Mononuclear cell (primary cell): ENCODE results near the gene UFL1. TPM values are rescaled to one million over a fixed set of nuclear protein-coding genes. Genes with fewer than 3 reads are reported as not detected.
"Not testable (repeated sequence)": the region's sequence is repeated elsewhere in the genome, so short reads cannot be mapped to it uniquely, and the experiment has no call there.

Source experiments
- H3K27me3 ChIP-seq: 2 replicates; pipeline ENCODE4 v1.6.0; 2011; ENCODE audit warnings: low read length, control low read depth; ENCODE audit not compliant: insufficient read depth
- H3K4me1 ChIP-seq: 2 replicates; pipeline ENCODE4 v1.5.1; 2011; ENCODE audit warnings: mild to moderate bottlenecking, low read length, control low read depth; ENCODE audit not compliant: insufficient read depth
- H3K4me3 ChIP-seq: 2 replicates; pipeline ENCODE4 v1.5.1; 2011; ENCODE audit warnings: mild to moderate bottlenecking, low read length, moderate library complexity
- H3K9me3 ChIP-seq: 2 replicates; pipeline ENCODE4 v1.5.1; 2011; ENCODE audit warnings: low read depth, mild to moderate bottlenecking, control low read depth, low read length
- total RNA-seq: library from RNA; depleted of rRNA; stranded (reverse); fragments of >200 nt; gene quantifications from one replicate; pipeline ENCODE4 v1.2.3, GENCODE V29; 2012

Gene UFL1
- total RNA-seq: 24.9 TPM

DNA sequence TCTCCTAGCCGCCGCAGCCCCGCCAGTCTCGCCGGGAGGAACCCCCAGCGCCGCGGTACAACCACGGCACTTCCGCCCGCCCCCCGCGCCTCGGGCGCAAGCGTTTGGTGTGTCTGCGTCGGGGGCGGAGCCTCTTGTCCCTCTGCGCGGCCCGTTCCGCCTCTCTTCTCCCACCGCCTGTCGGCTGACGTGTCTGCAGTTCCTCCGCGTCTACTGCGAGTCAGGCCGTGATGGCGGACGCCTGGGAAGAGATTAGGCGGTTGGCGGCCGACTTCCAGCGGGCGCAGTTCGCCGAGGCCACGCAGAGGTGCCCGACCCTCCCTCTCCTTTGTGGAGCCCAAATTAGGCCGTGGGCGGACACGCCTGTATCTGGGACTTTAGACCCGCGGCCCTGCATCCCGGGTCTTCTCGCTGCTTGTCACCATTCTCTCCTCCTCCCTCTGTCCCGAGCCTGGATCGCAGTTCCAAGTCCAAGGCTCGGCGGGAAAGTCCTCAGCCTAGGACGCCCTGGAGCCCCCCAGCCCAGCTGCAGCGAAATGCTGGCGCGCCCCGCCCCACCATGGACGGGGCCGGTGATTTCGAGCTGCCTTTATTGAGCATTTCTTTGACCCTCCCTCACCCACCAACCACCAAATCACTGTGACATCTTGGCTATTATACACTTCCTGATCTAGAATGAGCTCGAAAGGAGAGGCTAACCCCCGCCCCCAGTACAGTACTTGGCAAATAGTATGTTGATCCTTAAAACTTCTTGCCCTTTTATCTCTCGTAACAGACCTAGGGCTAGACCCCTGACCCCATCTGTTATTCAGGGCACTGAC lies at the start of gene UFL1:
Gene UFL1, plus strand, starts transcription at position 163 of the 821 bp plus-strand sequence. Its CDS starts 68 bp downstream, at position 231.
- Histone ChIP-seq H3K4me3 (peak within 1 kb of the TSS; percentile 89), H3K9me3 (no peaks in the 10 kb centered on the region), H3K27me3 (no peaks in the 10 kb centered on the region), H3K4me1 (peaks cover 11% of the 10 kb centered on the region)

DNA sequence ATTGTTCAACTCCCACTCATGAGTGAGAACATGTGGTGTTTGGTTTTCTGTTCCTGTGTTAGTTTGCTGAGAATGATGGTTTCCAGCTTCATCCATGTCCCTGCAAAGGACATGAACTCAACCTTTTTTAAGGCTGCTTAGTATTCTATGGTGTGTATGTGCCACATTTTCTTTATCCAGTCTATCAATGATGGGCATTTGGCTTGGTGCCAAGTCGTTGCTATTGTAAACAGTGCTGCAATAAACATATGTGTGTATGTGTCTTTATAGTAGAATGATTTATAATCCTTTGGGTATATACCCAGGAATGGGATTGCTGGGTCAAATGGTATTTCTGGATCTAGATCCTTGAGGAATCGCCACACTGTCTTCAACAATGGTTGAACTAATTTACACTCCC lies 49.3 kb upstream of the UFL1 start:
- H3K9me3 ChIP-seq, H3K4me1 ChIP-seq, H3K4me3 ChIP-seq, H3K27me3 ChIP-seq: not testable (repeated sequence)

DNA sequence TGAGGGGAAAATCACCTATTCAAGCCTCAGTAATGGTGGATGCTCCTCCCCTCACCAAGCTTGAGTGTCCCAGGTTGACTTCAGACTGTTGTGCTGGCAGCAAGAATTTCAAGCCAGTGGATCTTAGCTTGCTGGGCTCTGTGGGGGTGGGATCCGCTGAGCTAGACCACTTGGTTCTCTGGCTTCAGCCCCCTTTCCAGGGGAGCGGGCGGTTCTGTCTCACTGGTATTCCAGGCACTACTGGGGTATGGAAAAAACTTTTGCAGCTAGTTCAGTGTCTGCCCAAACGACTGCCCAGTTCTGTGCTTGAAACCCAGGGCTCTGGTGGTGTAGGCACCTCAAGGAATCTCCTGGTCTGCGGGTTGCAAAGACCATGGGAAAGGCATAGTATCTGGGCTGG lies 42.9 kb upstream of the UFL1 start:
- H3K27me3 ChIP-seq: no peaks in the 10 kb centered on the region
- no peaks in the 10 kb centered on the region for H3K9me3 ChIP-seq
- no peaks in the 10 kb centered on the region for H3K4me1 ChIP-seq
- no peak overlapping the region for H3K4me3 ChIP-seq

DNA sequence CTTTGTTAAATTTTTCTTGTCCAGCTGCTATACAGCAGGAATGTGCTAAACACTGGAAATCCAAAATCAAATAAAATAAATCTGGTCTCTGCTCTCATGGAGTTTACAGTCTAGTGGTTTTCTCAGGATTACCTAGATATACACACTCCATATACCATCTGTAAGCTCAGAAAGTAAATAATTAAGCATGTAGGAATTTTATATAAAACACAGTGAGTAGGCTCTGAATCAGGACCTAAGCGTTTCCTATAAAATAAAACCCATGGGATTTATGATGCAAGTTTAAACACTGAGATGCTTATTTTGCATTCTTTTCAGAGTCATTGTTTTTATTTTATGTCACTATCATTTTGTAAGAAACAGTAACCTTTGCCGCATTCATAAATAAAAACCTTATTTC lies 29.7 kb upstream of the UFL1 start:
- Histone ChIP-seq H3K4me1 (no peaks in the 10 kb centered on the region), H3K27me3 (no peaks in the 10 kb centered on the region), H3K9me3 (peaks cover 26% of the 10 kb centered on the region), H3K4me3 (no peak overlapping the region)

DNA sequence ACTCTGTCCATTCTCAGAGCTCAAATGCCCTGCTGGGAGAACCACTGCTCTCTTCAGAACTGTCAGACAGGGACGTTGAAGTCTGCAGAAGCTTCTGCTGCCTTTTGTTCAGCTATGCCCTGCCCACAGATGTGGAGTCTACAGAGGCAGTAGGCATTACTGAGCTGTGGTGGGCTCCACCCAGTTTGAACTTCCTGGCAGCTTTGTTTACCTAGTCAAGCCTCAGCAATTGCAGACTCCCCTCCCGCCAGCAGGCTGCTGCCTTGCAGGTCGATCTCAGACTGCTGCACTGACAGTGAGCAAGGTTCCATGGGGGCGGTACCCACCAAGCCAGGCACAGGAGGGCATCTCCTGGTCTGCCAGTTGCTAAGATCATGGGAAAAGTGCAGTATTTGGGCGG lies 21.8 kb upstream of the UFL1 start:
- Histone ChIP-seq H3K4me3 (no peak overlapping the region), H3K9me3 (peaks cover 10% of the 10 kb centered on the region), H3K4me1 (peaks cover 8% of the 10 kb centered on the region), H3K27me3 (no peaks in the 10 kb centered on the region)

DNA sequence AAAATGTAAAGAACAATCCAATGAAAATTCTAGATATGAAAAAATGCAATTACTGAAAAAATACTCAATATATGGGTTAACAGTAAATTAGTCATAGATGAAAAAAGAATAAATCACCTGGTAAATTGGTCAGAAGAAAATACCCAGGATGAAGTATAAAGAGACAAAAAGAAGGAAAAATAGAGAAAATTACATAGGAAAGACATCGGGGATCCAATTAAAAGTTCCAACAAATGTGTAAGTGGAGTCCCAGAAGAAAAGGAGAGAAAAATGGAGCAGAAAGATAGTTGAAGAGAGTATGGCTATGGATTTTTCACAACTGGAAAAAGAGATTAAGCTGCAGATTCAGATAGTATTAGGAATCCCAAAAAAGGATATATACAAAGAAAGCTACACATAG lies 18.7 kb upstream of the UFL1 start:
- no peak overlapping the region for H3K4me3 ChIP-seq
- peaks cover 8% of the 10 kb centered on the region for H3K4me1 ChIP-seq
- no peaks in the 10 kb centered on the region for H3K27me3 ChIP-seq
- H3K9me3 ChIP-seq: peaks cover 10% of the 10 kb centered on the region

DNA sequence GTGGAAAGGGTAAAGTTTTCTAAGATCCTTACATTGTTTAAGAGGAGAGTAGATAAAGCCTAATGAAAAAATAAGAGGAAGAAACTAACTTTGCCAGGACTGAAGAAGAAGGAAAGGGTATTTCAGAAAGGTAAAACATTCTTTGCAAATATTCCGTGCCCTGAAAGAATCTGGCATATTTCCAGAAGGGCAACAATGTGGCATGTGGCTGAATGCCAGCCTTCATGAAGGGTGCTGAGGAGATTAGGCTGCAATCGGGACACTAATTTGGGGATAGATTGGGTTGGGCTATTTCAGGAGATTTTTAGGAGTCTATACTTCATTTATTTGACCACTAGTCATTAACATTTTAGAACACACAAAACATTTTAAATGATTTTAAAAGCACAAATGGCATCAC lies 16.2 kb upstream of the UFL1 start:
- H3K4me1 ChIP-seq: no peaks in the 10 kb centered on the region
- H3K4me3 ChIP-seq: no peak overlapping the region
- H3K27me3 ChIP-seq: no peaks in the 10 kb centered on the region
- H3K9me3 ChIP-seq: peaks cover 10% of the 10 kb centered on the region

DNA sequence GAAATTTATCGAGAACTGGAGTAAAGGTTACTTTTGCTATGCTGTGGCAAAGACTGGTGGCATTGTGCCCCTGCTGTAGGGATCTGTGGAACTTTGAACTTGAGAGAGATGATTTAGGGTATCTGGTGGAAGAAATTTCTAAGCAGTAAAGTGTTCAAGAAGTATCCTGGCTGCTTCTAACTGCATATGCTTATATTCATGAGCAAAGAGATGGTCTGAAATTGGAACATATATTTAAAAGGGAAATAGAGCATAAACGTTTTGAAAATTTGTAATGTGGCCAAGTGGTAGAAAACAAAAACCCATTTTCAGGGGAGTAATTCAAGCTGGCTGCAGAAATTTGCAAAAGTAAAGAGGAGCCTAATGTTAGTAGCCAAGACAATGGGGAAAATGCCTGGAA lies 12.3 kb upstream of the UFL1 start:
- H3K4me3 ChIP-seq: no peak overlapping the region
- no peaks in the 10 kb centered on the region for H3K4me1 ChIP-seq
- no peaks in the 10 kb centered on the region for H3K27me3 ChIP-seq
- H3K9me3 ChIP-seq: no peaks in the 10 kb centered on the region

DNA sequence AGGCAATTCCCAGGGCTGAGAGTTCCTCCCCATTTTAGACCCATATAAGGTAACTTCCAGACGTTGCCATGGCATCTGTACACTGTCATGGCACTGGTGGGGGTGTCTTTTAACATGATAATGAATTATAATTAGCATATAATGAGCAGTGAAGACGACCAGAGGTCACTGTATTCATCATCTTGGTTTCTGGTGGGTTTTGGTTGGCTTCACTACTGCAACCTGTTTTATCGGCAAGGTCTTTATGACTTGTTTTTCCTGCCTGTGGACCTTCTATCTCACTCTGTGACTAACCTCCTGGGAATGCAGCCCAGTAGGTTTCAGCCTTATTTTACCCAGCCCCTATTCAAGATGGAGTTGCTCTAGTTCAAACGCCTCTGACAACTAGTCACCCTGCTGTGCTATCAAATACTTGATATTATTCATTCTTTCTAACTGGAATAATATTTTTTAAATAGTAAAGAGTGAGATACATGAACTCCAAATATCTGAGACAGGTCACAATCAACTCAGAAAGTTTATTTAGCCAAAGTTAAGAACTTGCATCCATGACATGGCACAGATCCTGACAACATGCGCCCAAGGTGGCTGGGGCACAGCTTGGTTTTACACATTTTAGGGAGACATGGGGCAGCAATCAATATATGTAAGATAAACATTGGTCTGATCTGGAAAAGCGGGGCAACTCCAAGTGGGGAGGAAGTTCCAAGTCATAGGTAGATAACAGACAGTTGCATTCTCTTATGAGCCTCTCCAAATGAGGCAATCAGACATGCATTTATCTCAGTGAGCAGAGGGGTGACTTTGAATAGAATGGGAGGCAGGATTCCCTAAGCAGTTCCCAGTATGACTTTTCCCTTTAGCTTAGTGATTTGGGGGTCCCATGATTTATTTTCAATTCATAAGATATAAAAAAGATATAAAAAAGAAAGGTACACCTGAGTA lies 1.2 kb upstream of the UFL1 start:
- Histone ChIP-seq H3K4me3 (peak overlapping the region; percentile 89), H3K27me3 (no peaks in the 10 kb centered on the region), H3K9me3 (no peaks in the 10 kb centered on the region), H3K4me1 (peaks cover 11% of the 10 kb centered on the region)

DNA sequence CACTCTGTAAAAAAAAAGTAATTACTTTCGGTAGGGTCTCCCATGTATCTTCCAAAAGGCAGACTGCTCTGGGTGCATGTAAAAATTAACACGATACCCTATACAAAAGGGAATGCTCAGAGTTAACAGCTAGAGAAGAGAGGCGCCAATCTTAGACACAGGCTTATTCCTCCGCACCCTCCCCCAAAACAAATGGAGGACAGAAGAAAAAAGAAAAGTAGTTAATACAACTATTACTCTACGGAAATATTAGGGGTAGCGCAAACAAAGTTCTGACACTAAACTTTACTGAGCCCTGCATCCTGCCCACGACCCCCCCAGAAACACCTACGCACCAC lies 331 bp upstream of the UFL1 start:
- peak overlapping the region; percentile 89 for H3K4me3 ChIP-seq
- peaks cover 11% of the 10 kb centered on the region for H3K4me1 ChIP-seq
- no peaks in the 10 kb centered on the region for H3K9me3 ChIP-seq
- H3K27me3 ChIP-seq: no peaks in the 10 kb centered on the region

DNA sequence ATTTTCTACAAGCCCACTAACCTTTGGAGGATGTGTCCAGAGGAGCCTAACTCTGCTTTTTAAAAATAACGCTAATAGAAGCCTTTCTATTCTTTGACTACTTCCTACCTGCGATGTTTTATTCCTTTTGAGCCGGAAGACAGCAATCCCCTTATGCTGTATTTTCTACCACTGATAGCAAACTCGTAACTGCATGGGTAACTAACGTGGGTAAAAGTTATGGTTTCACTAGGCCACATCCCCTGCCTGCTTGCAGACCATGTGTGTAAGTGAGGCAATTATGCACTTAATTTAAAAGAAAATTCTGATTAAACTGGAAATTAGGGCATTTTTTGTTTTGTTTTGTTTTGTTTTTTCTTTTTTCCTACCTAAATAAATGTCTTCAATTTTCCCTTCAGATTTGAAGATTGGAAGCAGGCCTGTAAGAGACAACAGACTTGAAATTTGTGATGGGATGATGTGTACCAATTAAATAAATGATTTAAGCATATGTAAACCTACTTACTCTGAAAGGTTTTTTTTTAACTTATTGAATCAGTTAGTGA lies 931 bp downstream of the UFL1 start:
- Histone ChIP-seq H3K4me3 (peak overlapping the region; percentile 89), H3K27me3 (no peaks in the 10 kb centered on the region), H3K9me3 (no peaks in the 10 kb centered on the region), H3K4me1 (peaks cover 11% of the 10 kb centered on the region)

DNA sequence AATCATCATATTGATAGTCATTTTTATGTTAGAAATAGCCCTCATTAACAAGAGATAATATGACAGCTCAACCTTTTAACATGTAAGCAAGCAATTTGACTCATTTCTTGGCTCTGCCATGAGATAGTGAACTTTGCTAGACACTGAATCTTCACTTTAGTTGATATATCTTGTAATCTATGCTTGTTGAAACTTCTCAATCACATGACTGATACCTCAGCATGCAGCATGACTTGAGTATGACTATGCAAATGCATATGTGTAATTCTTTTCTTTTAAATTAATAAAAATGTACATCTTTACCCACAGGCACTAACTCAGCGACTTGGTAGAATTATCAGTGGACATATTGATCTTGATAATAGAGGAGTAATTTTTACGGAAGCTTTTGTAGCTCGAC lies 6.6 kb downstream of the UFL1 start:
- no peaks in the 10 kb centered on the region for H3K4me1 ChIP-seq
- no peak overlapping the region for H3K4me3 ChIP-seq
- H3K9me3 ChIP-seq: no peaks in the 10 kb centered on the region
- H3K27me3 ChIP-seq: no peaks in the 10 kb centered on the region

DNA sequence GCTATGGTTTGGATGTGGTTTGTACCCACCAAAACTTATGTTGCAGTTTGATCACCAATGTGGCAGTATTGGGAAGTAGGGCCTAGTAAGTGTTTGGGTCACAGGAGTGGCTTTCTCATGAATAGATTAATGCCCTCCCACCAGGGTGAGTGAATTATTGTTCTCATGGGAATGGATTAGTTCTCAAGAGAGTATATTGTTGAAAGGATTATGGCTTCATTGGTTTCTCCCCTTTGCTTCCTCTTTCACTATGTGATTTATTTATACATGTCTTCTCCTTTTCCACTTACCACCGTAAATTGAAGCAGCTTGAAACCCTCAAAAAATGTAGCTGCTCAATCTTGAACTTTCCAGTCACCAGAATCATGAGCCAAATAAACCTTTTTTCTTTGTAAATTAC lies 10.8 kb downstream of the UFL1 start:
- H3K4me1 ChIP-seq: no peaks in the 10 kb centered on the region
- H3K4me3 ChIP-seq: no peak overlapping the region
- no peaks in the 10 kb centered on the region for H3K27me3 ChIP-seq
- no peaks in the 10 kb centered on the region for H3K9me3 ChIP-seq

DNA sequence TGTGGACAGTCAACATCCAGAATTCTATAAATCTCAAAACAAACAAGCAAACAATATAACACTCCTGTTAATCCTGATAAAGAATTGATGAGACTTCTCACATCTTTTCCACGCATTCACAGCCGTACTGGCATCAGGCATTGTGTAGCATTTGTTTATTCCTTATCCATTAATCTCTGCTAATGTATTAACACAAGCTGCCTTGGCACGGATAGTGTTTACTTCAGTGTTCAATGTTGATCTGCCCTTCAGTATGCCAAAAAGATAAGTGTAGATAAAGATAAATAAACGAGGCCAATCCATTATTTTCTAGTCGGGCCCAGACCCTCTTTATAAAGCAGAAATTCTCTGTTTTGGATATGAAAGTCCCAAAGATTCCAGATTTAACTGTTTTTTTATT lies 16.1 kb downstream of the UFL1 start:
- Histone ChIP-seq H3K9me3 (no peaks in the 10 kb centered on the region), H3K27me3 (no peaks in the 10 kb centered on the region), H3K4me3 (no peak overlapping the region), H3K4me1 (no peaks in the 10 kb centered on the region)

DNA sequence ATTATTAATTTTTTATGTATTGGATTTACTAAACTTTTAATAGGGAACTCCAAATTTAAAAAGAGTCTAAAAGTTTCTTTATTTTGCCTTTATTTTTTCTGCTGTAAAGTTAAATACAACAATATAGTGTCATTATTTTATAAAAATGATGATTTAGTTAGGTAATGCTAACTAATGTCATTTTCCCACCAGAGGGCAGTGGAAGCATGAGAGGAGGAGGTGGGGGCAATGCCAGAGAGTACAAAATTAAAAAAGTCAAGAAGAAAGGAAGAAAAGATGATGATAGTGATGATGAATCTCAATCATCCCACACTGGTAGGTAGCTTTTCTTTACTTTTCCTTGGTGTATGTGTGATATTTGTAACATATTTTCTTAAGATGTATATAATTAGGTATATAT lies 21.1 kb downstream of the UFL1 start:
- Histone ChIP-seq H3K27me3 (no peaks in the 10 kb centered on the region), H3K9me3 (no peaks in the 10 kb centered on the region), H3K4me3 (no peak overlapping the region), H3K4me1 (no peaks in the 10 kb centered on the region)
